SHP77 treated with DMSO at 0.1 percent for 48 hours (cell line): ENCODE measurements around the gene WDR44.
"Not testable (repeated sequence)": the region's sequence is repeated elsewhere in the genome, so short reads cannot be mapped to it uniquely, and the experiment has no call there.

Experiments used
- DNase-seq: peaks from one replicate; lab custom pipeline; 2025; lab: John Stamatoyannopoulos, UW

Gene WDR44

GRCh38 chrX:118482384-118482783 lies 136.5 kb downstream of the WDR44 start:
- DNase-seq: not testable (repeated sequence)

GRCh38 chrX:118484216-118484903 lies 138.5 kb downstream of the WDR44 start:
- no peak for DNase-seq

- not testable (repeated sequence) for DNase-seq
Measured at GRCh38 chrX:118486693-118487092, 140.8 kb downstream of the WDR44 start.

GRCh38 chrX:118493016-118493415 lies 147.1 kb downstream of the WDR44 start:
- DNase-seq: no peak

GRCh38 chrX:118493653-118494297 lies 147.9 kb downstream of the WDR44 start:
- no peak for DNase-seq

- peak; percentile 23 for DNase-seq
Measured at GRCh38 chrX:118495061-118495921, 149.4 kb downstream of the WDR44 start, which contains the start of gene DOCK11. Gene DOCK11 (plus strand): TSS chrX:118495815. CDS start chrX:118495972, 157 bp downstream.

GRCh38 chrX:118495958-118496762 lies 150.3 kb downstream of the WDR44 start:
- DNase-seq: peak; percentile 12

- no peak for DNase-seq
Measured at GRCh38 chrX:118496763-118497079, 150.8 kb downstream of the WDR44 start.

GRCh38 chrX:118497180-118497818 lies 151.4 kb downstream of the WDR44 start:
- no peak for DNase-seq

- DNase-seq: no peak
Measured at GRCh38 chrX:118498351-118498750, 152.4 kb downstream of the WDR44 start.

- no peak for DNase-seq
Measured at GRCh38 chrX:118498755-118499154, 152.8 kb downstream of the WDR44 start.

- DNase-seq: no peak
Measured at GRCh38 chrX:118499295-118499694, 153.4 kb downstream of the WDR44 start.
